ENCODE data around the gene OTOL1.

- TF ChIP-seq CTCF (IDR thresholded peaks at IDR 0.05; ENCODE audit: low read depth, low read length) (no peak), POLR2A (IDR thresholded peaks at IDR 0.05; ENCODE audit: extremely low read depth, insufficient read length) (no peak), MYC (IDR thresholded peaks at IDR 0.05; ENCODE audit: low read depth, low read length) (no peak), MAX (IDR thresholded peaks at IDR 0.05; ENCODE audit: low read depth, low read length) (no peak)
Measured at GRCh38 chr3:161462138-161462537, 34.5 kb upstream of the OTOL1 start.
